Type B pancreatic cell (in vitro differentiated cells): Measurements from ENCODE around the gene BOC. TPM values are rescaled to one million over a fixed set of nuclear protein-coding genes. Genes with fewer than 3 reads are reported as not detected.

ENCODE experiments used
- DNase-seq: peaks from one replicate; pipeline ENCODE4 v3.0.0; 2021; ENCODE audit warnings: mixed read lengths; ENCODE audit not compliant: unreplicated experiment; ENCODE audit errors: extremely low spot score
- H3K27ac Mint-ChIP-seq: 2 replicates; pipeline ENCODE4 v1.8.0; 2021; ENCODE audit warnings: mild to moderate bottlenecking, mixed read lengths
- H3K27me3 Mint-ChIP-seq: 2 replicates; pipeline ENCODE4 v1.8.0; 2021; ENCODE audit warnings: mixed read lengths
- H3K36me3 Mint-ChIP-seq: 2 replicates; pipeline ENCODE4 v1.8.0; 2021; ENCODE audit warnings: mixed read lengths
- H3K4me1 Mint-ChIP-seq: one replicate; pipeline ENCODE4 v1.8.0; 2021; ENCODE audit warnings: mixed read lengths; ENCODE audit not compliant: unreplicated experiment
- H3K4me3 Mint-ChIP-seq: 2 replicates; pipeline ENCODE4 v1.8.0; 2021; ENCODE audit warnings: mild to moderate bottlenecking, mixed read lengths
- H3K9me3 Mint-ChIP-seq: 2 replicates; pipeline ENCODE4 v1.8.0; 2021; ENCODE audit warnings: mixed read lengths
- total RNA-seq: library from RNA; stranded (reverse); gene quantifications from 2 replicates; pipeline ENCODE4 v1.2.1, GENCODE V29; 2021; ENCODE audit warnings: low replicate concordance
- TF ChIP-seq, protein P1 (sequence below): fragments of 200-600 bp; sonication (generic); conservative IDR thresholded peaks from 2 replicates; pipeline ENCODE4 v1.5.0; 2021; ENCODE audit warnings: antibody characterized with exemption, mild to moderate bottlenecking

The BOC gene
- total RNA-seq, 1 donor from 2014 or later: 219 TPM

- H3K27ac Mint-ChIP-seq: peak overlapping the region; percentile 43
- no peaks in the 10 kb centered on the region for H3K27me3 Mint-ChIP-seq
- no peak overlapping the region for H3K4me3 Mint-ChIP-seq
- peaks cover 49% of the 10 kb centered on the region for H3K4me1 Mint-ChIP-seq
- DNase-seq: no peak
- H3K36me3 Mint-ChIP-seq: peaks cover 47% of the 10 kb centered on the region
- H3K9me3 Mint-ChIP-seq: no peaks in the 10 kb centered on the region
- TF ChIP-seq, protein P1, sequence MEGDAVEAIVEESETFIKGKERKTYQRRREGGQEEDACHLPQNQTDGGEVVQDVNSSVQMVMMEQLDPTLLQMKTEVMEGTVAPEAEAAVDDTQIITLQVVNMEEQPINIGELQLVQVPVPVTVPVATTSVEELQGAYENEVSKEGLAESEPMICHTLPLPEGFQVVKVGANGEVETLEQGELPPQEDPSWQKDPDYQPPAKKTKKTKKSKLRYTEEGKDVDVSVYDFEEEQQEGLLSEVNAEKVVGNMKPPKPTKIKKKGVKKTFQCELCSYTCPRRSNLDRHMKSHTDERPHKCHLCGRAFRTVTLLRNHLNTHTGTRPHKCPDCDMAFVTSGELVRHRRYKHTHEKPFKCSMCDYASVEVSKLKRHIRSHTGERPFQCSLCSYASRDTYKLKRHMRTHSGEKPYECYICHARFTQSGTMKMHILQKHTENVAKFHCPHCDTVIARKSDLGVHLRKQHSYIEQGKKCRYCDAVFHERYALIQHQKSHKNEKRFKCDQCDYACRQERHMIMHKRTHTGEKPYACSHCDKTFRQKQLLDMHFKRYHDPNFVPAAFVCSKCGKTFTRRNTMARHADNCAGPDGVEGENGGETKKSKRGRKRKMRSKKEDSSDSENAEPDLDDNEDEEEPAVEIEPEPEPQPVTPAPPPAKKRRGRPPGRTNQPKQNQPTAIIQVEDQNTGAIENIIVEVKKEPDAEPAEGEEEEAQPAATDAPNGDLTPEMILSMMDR: no peak
Measured at GRCh38 chr3:113270786-113271185, 59.4 kb downstream of the BOC start.

DNA sequence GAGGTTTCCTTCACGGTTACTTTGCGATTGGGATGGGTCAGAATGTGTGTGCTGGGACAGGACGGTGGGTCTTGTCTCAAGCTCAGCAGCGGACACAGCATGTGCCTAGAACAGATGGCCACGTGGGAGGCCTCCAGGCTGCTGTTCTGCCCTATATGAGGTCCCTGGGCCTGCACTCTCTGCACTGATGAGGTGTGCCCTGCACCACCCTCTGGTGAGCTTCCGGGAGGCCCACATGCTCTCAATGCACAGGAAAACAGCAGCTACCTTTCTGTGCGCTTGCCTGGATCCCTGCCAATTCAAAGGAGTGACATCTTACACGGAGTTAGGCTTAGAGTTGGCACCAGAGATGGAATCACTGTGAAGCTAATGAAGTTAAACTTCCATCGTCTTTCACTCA lies 59.8 kb downstream of the BOC start:
- Mint-ChIP-seq H3K4me3 (no peak overlapping the region), H3K4me1 (peaks cover 49% of the 10 kb centered on the region)
- TF ChIP-seq, protein P1: no peak

DNA sequence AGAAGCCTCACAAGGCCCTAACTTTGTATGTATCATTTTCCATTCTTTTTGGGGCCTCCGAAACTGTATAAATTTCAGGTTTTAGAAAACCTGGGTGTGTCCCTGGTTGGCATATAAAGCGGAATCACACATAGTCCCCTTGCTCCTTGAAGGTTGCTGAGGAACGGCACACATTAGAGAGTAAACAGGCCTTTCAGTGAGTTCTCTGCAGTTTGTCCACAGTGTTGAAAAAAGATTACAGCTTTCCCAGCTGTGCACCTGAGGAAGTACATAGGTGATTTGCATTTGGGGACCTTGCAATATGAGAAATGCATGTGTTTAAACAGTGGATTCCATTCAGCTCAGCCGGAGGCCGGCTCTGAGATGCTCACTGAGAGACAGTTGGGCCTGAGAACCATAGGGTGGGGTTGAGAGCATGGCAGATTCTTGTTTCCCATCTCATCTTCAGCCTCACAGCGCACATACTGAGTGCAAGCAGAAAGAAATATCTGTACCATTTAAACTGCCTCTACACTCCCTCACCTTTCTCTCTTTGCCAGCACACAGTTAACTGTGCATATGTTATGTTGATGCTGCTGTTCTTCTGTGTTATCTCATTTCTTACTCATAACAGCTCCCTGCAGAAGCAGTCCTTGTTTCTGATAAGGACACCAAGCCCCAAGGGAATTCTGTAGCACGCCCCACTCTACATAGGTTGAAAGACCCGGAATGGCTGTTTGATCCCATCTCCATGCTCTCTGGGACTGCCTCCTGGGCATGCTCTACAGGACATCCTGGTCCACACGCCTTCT lies 60.4 kb downstream of the BOC start:
- H3K4me3 Mint-ChIP-seq: peak overlapping the region; percentile 9
- peak overlapping the region; percentile 47 for H3K27ac Mint-ChIP-seq
- H3K9me3 Mint-ChIP-seq: no peaks in the 10 kb centered on the region
- peaks cover 50% of the 10 kb centered on the region for H3K4me1 Mint-ChIP-seq
- H3K36me3 Mint-ChIP-seq: peaks cover 50% of the 10 kb centered on the region
- H3K27me3 Mint-ChIP-seq: no peaks in the 10 kb centered on the region
- no peak for DNase-seq
- TF ChIP-seq, protein P1: no peak

More for the DNA sequence above, 59.8 kb downstream of the BOC start:
- peaks cover 50% of the 10 kb centered on the region for H3K36me3 Mint-ChIP-seq
- H3K9me3 Mint-ChIP-seq: no peaks in the 10 kb centered on the region
- no peak overlapping the region for H3K27ac Mint-ChIP-seq
- no peaks in the 10 kb centered on the region for H3K27me3 Mint-ChIP-seq
- no peak for DNase-seq

- Mint-ChIP-seq H3K4me3 (no peak overlapping the region), H3K27ac (no peak overlapping the region), H3K9me3 (no peaks in the 10 kb centered on the region), H3K36me3 (peaks cover 55% of the 10 kb centered on the region), H3K27me3 (no peaks in the 10 kb centered on the region), H3K4me1 (peaks cover 54% of the 10 kb centered on the region)
- no peak for DNase-seq
- TF ChIP-seq, protein P1: no peak
Measured at GRCh38 chr3:113272385-113272779, 61.0 kb downstream of the BOC start.

DNA sequence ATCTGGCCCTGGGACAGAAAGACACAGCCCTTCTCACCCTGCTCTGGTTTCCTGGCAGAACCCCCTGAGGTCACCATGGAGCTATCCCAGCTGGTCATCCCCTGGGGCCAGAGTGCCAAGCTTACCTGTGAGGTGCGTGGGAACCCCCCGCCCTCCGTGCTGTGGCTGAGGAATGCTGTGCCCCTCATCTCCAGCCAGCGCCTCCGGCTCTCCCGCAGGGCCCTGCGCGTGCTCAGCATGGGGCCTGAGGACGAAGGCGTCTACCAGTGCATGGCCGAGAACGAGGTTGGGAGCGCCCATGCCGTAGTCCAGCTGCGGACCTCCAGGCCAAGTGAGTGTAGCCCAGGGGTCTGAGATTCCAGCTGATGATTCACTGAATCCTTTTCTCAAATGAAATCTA lies 61.7 kb downstream of the BOC start:
- DNase-seq: no peak
- H3K4me1 Mint-ChIP-seq: peaks cover 49% of the 10 kb centered on the region
- H3K9me3 Mint-ChIP-seq: no peaks in the 10 kb centered on the region
- TF ChIP-seq, protein P1: no peak
- H3K27ac Mint-ChIP-seq: no peak overlapping the region
- peaks cover 54% of the 10 kb centered on the region for H3K36me3 Mint-ChIP-seq
- no peaks in the 10 kb centered on the region for H3K27me3 Mint-ChIP-seq
- H3K4me3 Mint-ChIP-seq: no peak overlapping the region
